K562 (cell line): Measurements from ENCODE around the gene EPGN. TPM values are rescaled to one million over a fixed set of nuclear protein-coding genes. Genes with fewer than 3 reads are reported as not detected.

Source experiments
- BCL6 ChIP-seq: fragments of 250-450 bp; sonication (Bioruptor Pico); IDR thresholded peaks from 2 replicates; pipeline ENCODE4 v1.4.0; 2020
- CREB3L1 ChIP-seq: fragments of 450-650 bp; IDR thresholded peaks from 2 replicates; pipeline ENCODE4 v1.6.1; 2014; ENCODE audit warnings: low read depth, mild to moderate bottlenecking, moderate library complexity, borderline replicate concordance
- E2F3 ChIP-seq: fragments of 250-450 bp; sonication (Bioruptor Pico); IDR thresholded peaks from 2 replicates; pipeline ENCODE4 v1.4.0; 2020; ENCODE audit warnings: mild to moderate bottlenecking
- HIVEP1 ChIP-seq: fragments of 250-450 bp; sonication (Bioruptor Pico); IDR thresholded peaks from 2 replicates; pipeline ENCODE4 v1.4.0; 2020; ENCODE audit warnings: mild to moderate bottlenecking
- MCM3 ChIP-seq: fragments of 450-650 bp; IDR thresholded peaks from 2 replicates; pipeline ENCODE4 v1.6.1; 2016
- NELFE ChIP-seq: IDR thresholded peaks from 2 replicates; pipeline ENCODE4 v1.6.1; 2011; ENCODE audit warnings: mild to moderate bottlenecking; ENCODE audit not compliant: insufficient read depth, insufficient read length
- POLR3G ChIP-seq: IDR thresholded peaks from 2 replicates; pipeline ENCODE4 v1.6.1; 2011; ENCODE audit not compliant: insufficient read length, insufficient replicate concordance; ENCODE audit errors: extremely low read depth
- RBBP5 ChIP-seq: fragments of 200-600 bp; sonication (generic); IDR thresholded peaks from 2 replicates; pipeline ENCODE4 v1.6.1; 2012; ENCODE audit warnings: borderline replicate concordance, mild to moderate bottlenecking, low read length, control low read depth, inconsistent platforms; ENCODE audit not compliant: insufficient read depth, poor library complexity, severe bottlenecking
- RBM14 ChIP-seq: fragments of 200-400 bp; formaldehyde crosslinking; IDR thresholded peaks from 2 replicates; pipeline ENCODE4 v1.6.1; 2018; ENCODE audit warnings: low read depth, mild to moderate bottlenecking, low read length, moderate library complexity, borderline replicate concordance; ENCODE audit not compliant: insufficient read depth
- RBM22 ChIP-seq: fragments of 200-400 bp; formaldehyde crosslinking; IDR thresholded peaks from 2 replicates; pipeline ENCODE4 v1.6.1; 2018; ENCODE audit warnings: low read length, low read depth; ENCODE audit not compliant: poor library complexity, severe bottlenecking
- SMAD1 ChIP-seq: fragments of 150-350 bp; IDR thresholded peaks from 2 replicates; pipeline ENCODE4 v1.6.1; 2014; ENCODE audit warnings: low read length, low read depth; ENCODE audit not compliant: partially characterized antibody
- SMC3 ChIP-seq: conservative IDR thresholded peaks from 2 replicates; pipeline ENCODE4 v1.6.1; 2011; ENCODE audit warnings: low read depth, low read length, improper control_type of control experiment; ENCODE audit not compliant: insufficient read depth
- SRSF7 ChIP-seq: fragments of 200-400 bp; formaldehyde crosslinking; optimal IDR thresholded peaks from 2 replicates; pipeline ENCODE3; 2017; ENCODE audit warnings: mild to moderate bottlenecking, low read depth, low read length
- YBX1 ChIP-seq: fragments of 450-650 bp; IDR thresholded peaks from 2 replicates; pipeline ENCODE4 v1.7.1; 2016; ENCODE audit warnings: mild to moderate bottlenecking
- ZBTB12 ChIP-seq: fragments of 250-450 bp; sonication (Bioruptor Pico); IDR thresholded peaks from 2 replicates; pipeline ENCODE4 v1.4.0; 2020
- ZHX1 ChIP-seq: fragments of 150-350 bp; conservative IDR thresholded peaks from 2 replicates; pipeline ENCODE4 v1.6.1; 2014; ENCODE audit warnings: low read length
- ZNF224 ChIP-seq: sonication (generic); formaldehyde crosslinking; IDR thresholded peaks from 2 replicates; pipeline ENCODE4 v1.8.0; 2022; ENCODE audit warnings: mild to moderate bottlenecking, missing genetic modification reagents
- ZNF24 ChIP-seq: fragments of 450-650 bp; IDR thresholded peaks from 2 replicates; pipeline ENCODE4 v1.6.1; 2016
- ZNF277 ChIP-seq: fragments of 250-450 bp; sonication (Bioruptor Pico); IDR thresholded peaks from 2 replicates; pipeline ENCODE4 v1.8.0; 2022; ENCODE audit warnings: inconsistent platforms, mild to moderate bottlenecking, moderate library complexity, borderline replicate concordance
- ZNF311 ChIP-seq: fragments of 250-450 bp; sonication (Bioruptor Pico); IDR thresholded peaks from 2 replicates; pipeline ENCODE4 v1.4.0; 2020; ENCODE audit warnings: mild to moderate bottlenecking, moderate library complexity
- ZNF75A ChIP-seq: fragments of 450-650 bp; formaldehyde crosslinking; IDR thresholded peaks from 2 replicates; pipeline ENCODE4 v1.4.0; 2020; ENCODE audit warnings: mild to moderate bottlenecking
- polyA plus RNA-seq, 8 experiments: library from polyadenylated mRNA; depleted of rRNA in 4 of 8; stranded (reverse) in 5 of 8; unstranded in 3 of 8; fragments of >200 nt; fragmentation: Nextera tagmentation in 2 of 8; fragmentation: Illumina TruSeq in 1 of 8; extraction: Ambion mirVana in 2 of 8; extraction: Trizol in 1 of 8; gene quantifications; 2 replicates each; pipeline versions ENCODE4 v1.2.1 to v1.2.3, GENCODE V29; 2011 to 2014; ENCODE audit warnings: inconsistent platforms in 1 of 8, missing spikeins in 1 of 8
- total RNA-seq, 7 experiments: library from RNA; depleted of rRNA in 6 of 7; stranded (reverse); fragments of >200 nt in 6 of 7; fragmentation: Illumina TruSeq in 2 of 7; extraction: Trizol in 2 of 7; gene quantifications; 2 replicates each; pipeline versions ENCODE4 v1.2.1 to v1.2.3, GENCODE V29; 2011 to 2021; ENCODE audit warnings: low replicate concordance in 1 of 7

EPGN gene
- total and polyA plus RNA-seq, 9 of the 15 experiments (the other 6 are each of a cell fraction or from before 2014, with no cell fraction given) = 0.10 to 0.56 TPM; not detected in 7

- TF ChIP-seq ZHX1 (no peak), ZBTB12 (no peak), SRSF7 (no peak), E2F3 (CRISPR knock-in tag) (no peak), POLR3G (no peak), SMC3 (no peak), YBX1 (no peak), ZNF277 (CRISPR knock-in tag) (no peak), SMAD1 (no peak), ZNF24 (no peak), ZNF311 (CRISPR knock-in tag) (no peak), BCL6 (CRISPR knock-in tag) (no peak), CREB3L1 (no peak), MCM3 (no peak), HIVEP1 (CRISPR knock-in tag) (no peak), RBM22 (no peak), ZNF224 (CRISPR knock-in tag) (no peak), NELFE (no peak), ZNF75A (CRISPR knock-in tag) (no peak), RBBP5 (peak; percentile 37), RBM14 (no peak)
Measured at GRCh38 chr4:74330295-74330750, 22.1 kb downstream of the EPGN start (continued).
